ENCODE results near the gene UST. TPM values are rescaled to one million over a fixed set of nuclear protein-coding genes. Genes with fewer than 3 reads are reported as not detected.
"Not testable (repeated sequence)": the region's sequence is repeated elsewhere in the genome, so short reads cannot be mapped to it uniquely, and the experiment has no call there.

The UST gene
- polyA plus RNA-seq, 1 donor, result 5.8 TPM

GRCh38 chr6:148981515-148981914 is 234.7 kb downstream of the UST start:
- DNase-seq, result no peak

- no peak for DNase-seq
These were observed 236.4 kb downstream of the UST start for GRCh38 chr6:148983101-148983761.

- DNase-seq, result no peak
These were observed 237.1 kb downstream of the UST start for GRCh38 chr6:148983966-148984365.

GRCh38 chr6:148984531-148985056 is 237.8 kb downstream of the UST start:
- DNase-seq, result no peak

GRCh38 chr6:148985499-148985898 is 238.7 kb downstream of the UST start:
- no peak for DNase-seq

GRCh38 chr6:148986608-148987007 is 239.8 kb downstream of the UST start:
- no peak for DNase-seq

- DNase-seq, result no peak
These were observed 241.2 kb downstream of the UST start for GRCh38 chr6:148987982-148988381.

GRCh38 chr6:148989585-148989984 is 242.8 kb downstream of the UST start:
- DNase-seq, result no peak

- no peak for DNase-seq
These were observed 243.6 kb downstream of the UST start for GRCh38 chr6:148990403-148990802.

GRCh38 chr6:148996815-148997214 is 250.0 kb downstream of the UST start:
- DNase-seq, result no peak

GRCh38 chr6:148997865-148998264 is 251.0 kb downstream of the UST start:
- DNase-seq, result no peak

- DNase-seq, result no peak
These were observed 251.9 kb downstream of the UST start for GRCh38 chr6:148998704-148999103.

- DNase-seq, result no peak
These were observed 252.7 kb downstream of the UST start for GRCh38 chr6:148999501-148999900.

- no peak for DNase-seq
These were observed 253.2 kb downstream of the UST start for GRCh38 chr6:148999929-149000468.

GRCh38 chr6:149001422-149001821 is 254.6 kb downstream of the UST start:
- DNase-seq, result no peak

- DNase-seq, result no peak
These were observed 256.7 kb downstream of the UST start for GRCh38 chr6:149003560-149003959.

- no peak for DNase-seq
These were observed 257.8 kb downstream of the UST start for GRCh38 chr6:149004664-149005063.

GRCh38 chr6:149006236-149006635 is 259.4 kb downstream of the UST start:
- DNase-seq, result not testable (repeated sequence)

- DNase-seq, result no peak
These were observed 259.8 kb downstream of the UST start for GRCh38 chr6:149006671-149007070.

GRCh38 chr6:149007846-149008245 is 261.0 kb downstream of the UST start:
- DNase-seq, result no peak

GRCh38 chr6:149008741-149009140 is 261.9 kb downstream of the UST start:
- no peak for DNase-seq

GRCh38 chr6:149012040-149012545 is 265.3 kb downstream of the UST start:
- DNase-seq, result no peak

- DNase-seq, result no peak
These were observed 266.9 kb downstream of the UST start for GRCh38 chr6:149013586-149014344.

Measured in hindlimb muscle (tissue), 1 donor.